HFFc6 (cell line): ENCODE measurements around the gene ZNHIT1. TPM values are rescaled to one million over a fixed set of nuclear protein-coding genes. Genes with fewer than 3 reads are reported as not detected.

Experiments
- DNase-seq: peaks from one replicate; pipeline ENCODE4 v3.0.0-alpha.2; 2018
- H3K27ac Mint-ChIP-seq: 2 replicates; pipeline ENCODE4 v1.8.0; 2020; ENCODE audit warnings: mild to moderate bottlenecking, mixed read lengths
- H3K27me3 Mint-ChIP-seq: 2 replicates; pipeline ENCODE4 v1.8.0; 2021; ENCODE audit warnings: mild to moderate bottlenecking, moderate library complexity, mixed read lengths; ENCODE audit not compliant: insufficient read depth
- H3K36me3 Mint-ChIP-seq: 2 replicates; pipeline ENCODE4 v1.8.0; 2021; ENCODE audit warnings: low read depth, mixed read lengths
- H3K4me1 Mint-ChIP-seq: 2 replicates; pipeline ENCODE4 v1.8.0; 2020; ENCODE audit warnings: low read depth, mixed read lengths
- H3K4me3 Mint-ChIP-seq: 2 replicates; pipeline ENCODE4 v1.8.0; 2020; ENCODE audit warnings: mild to moderate bottlenecking, moderate library complexity, mixed read lengths
- H3K9me3 Mint-ChIP-seq: 2 replicates; pipeline ENCODE4 v1.8.0; 2020; ENCODE audit warnings: mild to moderate bottlenecking, mixed read lengths
- total RNA-seq, 6 experiments: library from RNA; stranded (reverse); fragmentation: NEBNext Ultra II Directional; extraction: Animal tissue kit (Norgen Biotek cat#: 25700); gene quantifications; 2 replicates in 1 of 6; 3 replicates in 5 of 6; pipeline ENCODE4 v1.2.3, GENCODE V29; 2021
- TF ChIP-seq, protein P1 (sequence below): fragments of 200-600 bp; sonication (generic); IDR thresholded peaks from 2 replicates; pipeline ENCODE4 v1.5.0; 2021; ENCODE audit warnings: antibody characterized with exemption, mild to moderate bottlenecking

ZNHIT1 gene
- total RNA-seq, 6 experiments from 2014 or later = 88.9 to 113 (median 94.0) TPM

- Mint-ChIP-seq H3K36me3 (no peaks in the 10 kb centered on the region), H3K4me3 (no peak overlapping the region), H3K27ac (no peak overlapping the region), H3K27me3 (peaks cover 35% of the 10 kb centered on the region), H3K9me3 (no peaks in the 10 kb centered on the region), H3K4me1 (peaks cover under 1% of the 10 kb centered on the region; the same call in 1 of the 2 replicates)
- TF ChIP-seq, protein P1, sequence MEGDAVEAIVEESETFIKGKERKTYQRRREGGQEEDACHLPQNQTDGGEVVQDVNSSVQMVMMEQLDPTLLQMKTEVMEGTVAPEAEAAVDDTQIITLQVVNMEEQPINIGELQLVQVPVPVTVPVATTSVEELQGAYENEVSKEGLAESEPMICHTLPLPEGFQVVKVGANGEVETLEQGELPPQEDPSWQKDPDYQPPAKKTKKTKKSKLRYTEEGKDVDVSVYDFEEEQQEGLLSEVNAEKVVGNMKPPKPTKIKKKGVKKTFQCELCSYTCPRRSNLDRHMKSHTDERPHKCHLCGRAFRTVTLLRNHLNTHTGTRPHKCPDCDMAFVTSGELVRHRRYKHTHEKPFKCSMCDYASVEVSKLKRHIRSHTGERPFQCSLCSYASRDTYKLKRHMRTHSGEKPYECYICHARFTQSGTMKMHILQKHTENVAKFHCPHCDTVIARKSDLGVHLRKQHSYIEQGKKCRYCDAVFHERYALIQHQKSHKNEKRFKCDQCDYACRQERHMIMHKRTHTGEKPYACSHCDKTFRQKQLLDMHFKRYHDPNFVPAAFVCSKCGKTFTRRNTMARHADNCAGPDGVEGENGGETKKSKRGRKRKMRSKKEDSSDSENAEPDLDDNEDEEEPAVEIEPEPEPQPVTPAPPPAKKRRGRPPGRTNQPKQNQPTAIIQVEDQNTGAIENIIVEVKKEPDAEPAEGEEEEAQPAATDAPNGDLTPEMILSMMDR = no peak
- no peak for DNase-seq
Measured at GRCh38 chr7:101273206-101273605, 55.2 kb downstream of the ZNHIT1 start.

Other genes with a start within 250 kb of the ZNHIT1 start
- 1 to 10 TPM in 5 of 6 experiments, under 1 TPM in 1; 0.91 to 2.3 (median 1.6) TPM for gene MUC12, start 248.6 kb upstream of the ZNHIT1 start, total RNA-seq
- not detected for gene MUC17, start 198.1 kb upstream of the ZNHIT1 start, total RNA-seq
- 10 to 100 TPM; 17.8 to 20.6 (median 19.4) TPM for gene TRIM56, start 132.7 kb upstream of the ZNHIT1 start, total RNA-seq
- gene SERPINE1, start 91.1 kb upstream of the ZNHIT1 start, total RNA-seq = 1,000 to 10,000 TPM in 4 of 6 experiments, 100 to 1,000 TPM in 2; 906 to 2,092 (median 1,052) TPM
- gene AP1S1, start 63.7 kb upstream of the ZNHIT1 start, total RNA-seq = 100 to 1,000 TPM; 154 to 176 (median 166) TPM
- under 1 TPM; 0.19 to 0.78 (median 0.35) TPM for gene VGF, start 52.6 kb upstream of the ZNHIT1 start, total RNA-seq
- not detected for gene NAT16, start 37.9 kb upstream of the ZNHIT1 start, total RNA-seq
- gene MOGAT3, start 17.1 kb upstream of the ZNHIT1 start, total RNA-seq = not detected
- 100 to 1,000 TPM; 128 to 179 (median 140) TPM for gene PLOD3, start 584 bp upstream of the ZNHIT1 start, total RNA-seq
- gene CLDN15, start 19.6 kb downstream of the ZNHIT1 start, total RNA-seq = 1 to 10 TPM; 2.0 to 3.5 (median 2.9) TPM
- 100 to 1,000 TPM; 160 to 220 (median 192) TPM for gene FIS1, start 26.9 kb downstream of the ZNHIT1 start, total RNA-seq
- gene IFT22, start 103.6 kb downstream of the ZNHIT1 start, total RNA-seq = 10 to 100 TPM; 25.6 to 30.6 (median 26.6) TPM
- gene COL26A1, start 144.7 kb downstream of the ZNHIT1 start, total RNA-seq = not detected